GM15510 (cell line): ENCODE measurements around the gene UPF3A.

Source experiments
- POLR2A ChIP-seq: IDR thresholded peaks from 3 replicates; pipeline ENCODE4 v1.6.1; 2011; ENCODE audit warnings: borderline replicate concordance; ENCODE audit not compliant: insufficient read length; ENCODE audit errors: extremely low read depth

UPF3A gene

GRCh38 chr13:114339857-114340534, 58.6 kb downstream of the UPF3A start:
- no peak for TF ChIP-seq POLR2A

- no peak for TF ChIP-seq POLR2A
Observed at GRCh38 chr13:114341003-114341777, 59.8 kb downstream of the UPF3A start.
